Measurements from ENCODE around the gene COL18A1. TPM values are rescaled to one million over a fixed set of nuclear protein-coding genes. Genes with fewer than 3 reads are reported as not detected.
"Not testable (repeated sequence)": the region's sequence is repeated elsewhere in the genome, so short reads cannot be mapped to it uniquely, and the experiment has no call there.

COL18A1 gene
- polyA plus RNA-seq, 1 donor (not counting 4 experiments of a cell fraction or from before 2014, with no cell fraction given): 13.0 TPM

DNA sequence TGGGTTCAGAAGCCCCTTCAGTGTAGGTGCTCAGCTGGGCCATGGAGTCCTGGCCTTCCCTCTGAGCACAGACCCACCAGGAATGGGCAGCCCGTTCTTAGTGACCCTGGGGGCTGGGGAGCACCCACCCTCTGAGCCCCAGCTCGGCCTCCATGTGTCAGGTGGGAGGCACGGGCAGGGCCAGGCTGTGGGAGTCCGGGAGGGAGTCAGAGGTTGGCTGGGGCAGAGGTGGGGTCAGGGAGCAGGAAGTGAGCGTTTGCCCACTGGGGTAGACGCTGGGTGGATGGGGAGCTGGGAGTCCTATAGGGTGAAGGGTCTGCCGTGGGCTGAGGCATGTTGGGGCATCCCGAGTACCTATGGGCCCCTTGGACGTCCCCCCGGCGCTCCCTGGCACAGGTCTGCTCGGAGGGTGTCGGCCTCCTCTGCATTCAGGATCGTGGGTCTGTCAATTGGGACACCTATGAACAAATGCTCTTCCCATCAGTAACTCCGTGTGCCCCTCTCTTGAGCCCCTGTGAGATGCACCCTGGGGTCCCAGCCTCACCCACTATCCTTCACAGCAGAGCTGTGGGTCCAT is 30.5 kb downstream of the COL18A1 start:
- dilution Hi-C loops (cut with MboI; ENCODE audit: extremely low pct_ligation_motif_present, low sequenced_read_pairs): no loop called here
- Histone ChIP-seq H3K4me1 (ENCODE audit: control insufficient read depth, extremely low read depth, insufficient read depth, low read length) (peaks cover 7% of the 10 kb centered on the region), H3K27ac (ENCODE audit: control insufficient read depth, insufficient read depth, low read length) (no peak overlapping the region), H3K79me2 (ENCODE audit: control insufficient read depth, insufficient read depth, low read length) (peaks cover 9% of the 10 kb centered on the region), H3K27me3 (ENCODE audit: control insufficient read depth, extremely low read depth, insufficient read depth, low read length) (no peaks in the 10 kb centered on the region), H3K9me1 (ENCODE audit: control insufficient read depth, extremely low read depth, insufficient read depth, low read length) (no peaks in the 10 kb centered on the region), H2AFZ (ENCODE audit: control insufficient read depth, low read length) (no peak overlapping the region), H3K9ac (ENCODE audit: control insufficient read depth, extremely low read depth, insufficient read depth, low read length) (no peak overlapping the region), H3K36me3 (ENCODE audit: control insufficient read depth in 2 of 2, extremely low read depth in 1 of 2, insufficient read depth in 2 of 2, low read length in 2 of 2) (no peaks in the 10 kb centered on the region), H4K20me1 (ENCODE audit: control insufficient read depth, extremely low read depth, insufficient read depth, low read length) (peaks cover 17% of the 10 kb centered on the region), H3K4me3 (ENCODE audit: control insufficient read depth in 2 of 3, extremely low read depth in 1 of 3, insufficient read depth in 2 of 3, low read depth in 1 of 3, low read length in 3 of 3) (no peak overlapping the region), H3K9me3 (ENCODE audit: control insufficient read depth, low read depth, low read length) (no peaks in the 10 kb centered on the region), H3K4me2 (ENCODE audit: control insufficient read depth, extremely low read depth, insufficient read depth, low read depth, low read length) (no peak overlapping the region)
- DNase-seq (ENCODE audit: low read depth, low spot score): no peak
- TF ChIP-seq, protein P1, sequence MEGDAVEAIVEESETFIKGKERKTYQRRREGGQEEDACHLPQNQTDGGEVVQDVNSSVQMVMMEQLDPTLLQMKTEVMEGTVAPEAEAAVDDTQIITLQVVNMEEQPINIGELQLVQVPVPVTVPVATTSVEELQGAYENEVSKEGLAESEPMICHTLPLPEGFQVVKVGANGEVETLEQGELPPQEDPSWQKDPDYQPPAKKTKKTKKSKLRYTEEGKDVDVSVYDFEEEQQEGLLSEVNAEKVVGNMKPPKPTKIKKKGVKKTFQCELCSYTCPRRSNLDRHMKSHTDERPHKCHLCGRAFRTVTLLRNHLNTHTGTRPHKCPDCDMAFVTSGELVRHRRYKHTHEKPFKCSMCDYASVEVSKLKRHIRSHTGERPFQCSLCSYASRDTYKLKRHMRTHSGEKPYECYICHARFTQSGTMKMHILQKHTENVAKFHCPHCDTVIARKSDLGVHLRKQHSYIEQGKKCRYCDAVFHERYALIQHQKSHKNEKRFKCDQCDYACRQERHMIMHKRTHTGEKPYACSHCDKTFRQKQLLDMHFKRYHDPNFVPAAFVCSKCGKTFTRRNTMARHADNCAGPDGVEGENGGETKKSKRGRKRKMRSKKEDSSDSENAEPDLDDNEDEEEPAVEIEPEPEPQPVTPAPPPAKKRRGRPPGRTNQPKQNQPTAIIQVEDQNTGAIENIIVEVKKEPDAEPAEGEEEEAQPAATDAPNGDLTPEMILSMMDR (optimal IDR thresholded peaks at IDR 0.05 in 1 of 3, IDR thresholded peaks at IDR 0.05 in 1 of 3, conservative IDR thresholded peaks at IDR 0.05 in 1 of 3; ENCODE audit: extremely low read depth in 1 of 3, insufficient read depth in 2 of 3, low read length in 3 of 3): no peak
- TF ChIP-seq EZH2 (IDR thresholded peaks at IDR 0.05; ENCODE audit: low read length): no peak
- no peak for FAIRE-seq

DNA sequence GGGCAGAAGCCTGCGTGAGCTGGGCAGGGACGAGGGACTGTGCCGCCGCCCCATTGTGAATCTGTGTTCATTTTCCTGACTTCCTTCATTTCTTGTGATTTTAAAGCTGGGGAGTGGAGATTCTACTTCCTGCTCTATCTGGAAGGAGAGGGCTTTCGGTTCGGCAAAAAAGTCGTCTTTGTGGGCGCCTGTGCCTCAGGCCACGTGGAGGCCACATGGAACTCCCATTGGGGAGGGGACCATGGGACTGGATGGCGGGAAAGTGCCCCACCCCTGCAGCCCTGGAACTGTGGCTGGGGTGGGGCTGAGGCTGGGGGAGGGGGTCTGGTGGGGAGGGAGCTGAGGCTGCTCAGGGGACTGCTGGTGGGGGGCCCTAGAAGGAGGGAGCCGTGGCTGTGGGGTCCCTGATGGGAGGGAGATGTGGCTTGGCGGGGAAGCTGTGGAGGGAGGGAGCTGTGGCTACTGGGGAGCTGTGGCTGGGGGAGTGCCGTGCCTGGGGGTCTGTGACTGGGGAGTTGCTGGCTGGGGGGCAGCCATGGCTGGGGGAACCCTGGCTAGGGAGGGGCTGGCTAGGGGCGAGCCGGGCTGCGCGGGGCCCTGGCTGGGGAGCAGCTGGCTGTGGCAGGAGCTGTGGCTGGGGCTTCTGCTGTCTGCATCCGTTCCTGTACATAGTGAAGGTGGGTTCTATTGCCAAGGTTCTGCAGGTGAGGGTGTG is 31.5 kb downstream of the COL18A1 start:
- no peak overlapping the region for H3K9ac ChIP-seq (ENCODE audit: control insufficient read depth, extremely low read depth, insufficient read depth, low read length)
- H3K4me1 ChIP-seq (ENCODE audit: control insufficient read depth, extremely low read depth, insufficient read depth, low read length): peaks cover 7% of the 10 kb centered on the region
- H3K27ac ChIP-seq (ENCODE audit: control insufficient read depth, insufficient read depth, low read length): no peak overlapping the region
- no peaks in the 10 kb centered on the region for H3K9me1 ChIP-seq (ENCODE audit: control insufficient read depth, extremely low read depth, insufficient read depth, low read length)
- peaks cover 17% of the 10 kb centered on the region for H4K20me1 ChIP-seq (ENCODE audit: control insufficient read depth, extremely low read depth, insufficient read depth, low read length)
- H3K9me3 ChIP-seq (ENCODE audit: control insufficient read depth, low read depth, low read length): no peaks in the 10 kb centered on the region
- peaks cover 13% of the 10 kb centered on the region for H3K79me2 ChIP-seq (ENCODE audit: control insufficient read depth, insufficient read depth, low read length)
- no peak for DNase-seq (ENCODE audit: low read depth, low spot score)
- FAIRE-seq: no peak
- no peaks in the 10 kb centered on the region for H3K27me3 ChIP-seq (ENCODE audit: control insufficient read depth, extremely low read depth, insufficient read depth, low read length)
- H3K36me3 ChIP-seq (ENCODE audit: control insufficient read depth in 2 of 2, extremely low read depth in 1 of 2, insufficient read depth in 2 of 2, low read length in 2 of 2): no peaks in the 10 kb centered on the region
- H3K4me2 ChIP-seq (ENCODE audit: control insufficient read depth, extremely low read depth, insufficient read depth, low read depth, low read length): no peak overlapping the region
- dilution Hi-C loops (cut with MboI; ENCODE audit: extremely low pct_ligation_motif_present, low sequenced_read_pairs): no loop called here
- no peak overlapping the region for H2AFZ ChIP-seq (ENCODE audit: control insufficient read depth, low read length)
- H3K4me3 ChIP-seq (ENCODE audit: control insufficient read depth in 2 of 3, extremely low read depth in 1 of 3, insufficient read depth in 2 of 3, low read depth in 1 of 3, low read length in 3 of 3): no peak overlapping the region
- no peak for TF ChIP-seq EZH2 (IDR thresholded peaks at IDR 0.05; ENCODE audit: low read length)
- TF ChIP-seq, protein P1 (optimal IDR thresholded peaks at IDR 0.05 in 1 of 3, IDR thresholded peaks at IDR 0.05 in 1 of 3, conservative IDR thresholded peaks at IDR 0.05 in 1 of 3; ENCODE audit: extremely low read depth in 1 of 3, insufficient read depth in 2 of 3, low read length in 3 of 3): no peak

- H3K4me1 ChIP-seq (ENCODE audit: control insufficient read depth, extremely low read depth, insufficient read depth, low read length); H3K4me3 ChIP-seq (ENCODE audit: control insufficient read depth in 2 of 3, extremely low read depth in 1 of 3, insufficient read depth in 2 of 3, low read depth in 1 of 3, low read length in 3 of 3); H3K9me1 ChIP-seq (ENCODE audit: control insufficient read depth, extremely low read depth, insufficient read depth, low read length); H3K9ac ChIP-seq (ENCODE audit: control insufficient read depth, extremely low read depth, insufficient read depth, low read length); H3K27ac ChIP-seq (ENCODE audit: control insufficient read depth, insufficient read depth, low read length); DNase-seq (ENCODE audit: low read depth, low spot score); dilution Hi-C loops (cut with MboI; ENCODE audit: extremely low pct_ligation_motif_present, low sequenced_read_pairs); H2AFZ ChIP-seq (ENCODE audit: control insufficient read depth, low read length); H3K4me2 ChIP-seq (ENCODE audit: control insufficient read depth, extremely low read depth, insufficient read depth, low read depth, low read length); FAIRE-seq; H3K36me3 ChIP-seq (ENCODE audit: control insufficient read depth in 2 of 2, extremely low read depth in 1 of 2, insufficient read depth in 2 of 2, low read length in 2 of 2); H3K9me3 ChIP-seq (ENCODE audit: control insufficient read depth, low read depth, low read length); H3K27me3 ChIP-seq (ENCODE audit: control insufficient read depth, extremely low read depth, insufficient read depth, low read length): not testable (repeated sequence)
- peaks cover 15% of the 10 kb centered on the region for H3K79me2 ChIP-seq (ENCODE audit: control insufficient read depth, insufficient read depth, low read length)
- H4K20me1 ChIP-seq (ENCODE audit: control insufficient read depth, extremely low read depth, insufficient read depth, low read length): peaks cover 17% of the 10 kb centered on the region
Observed at GRCh38 chr21:45437844-45438243, 32.9 kb downstream of the COL18A1 start.

All from keratinocyte (primary cell).